Spleen (tissue), 11 donors: Measurements from ENCODE around the gene FAT3. TPM values are rescaled to one million over a fixed set of nuclear protein-coding genes. Genes with fewer than 3 reads are reported as not detected.

Source experiments
- DNase-seq: peaks from one replicate; pipeline ENCODE4 v3.0.0-alpha.2; 2020
- H3K27ac ChIP-seq, 8 donors: fragments of 200-600 bp; sonication (generic) in 7 of 8; 1 replicate in 4 of 8; 2 replicates in 4 of 8; pipeline versions ENCODE4 v1.5.0 to v1.8.0; 2016 to 2021; ENCODE audit warnings: inconsistent platforms in 4 of 8, mild to moderate bottlenecking in 4 of 8, moderate library complexity in 1 of 8
- H3K27me3 ChIP-seq, 7 donors: fragments of 200-600 bp; sonication (generic) in 6 of 7; replicated peaks in 1 of 7; 1 replicate in 4 of 7; 2 replicates in 3 of 7; pipeline versions ENCODE4 v1.5.0 to v1.8.0; 2016 to 2021; ENCODE audit warnings: inconsistent platforms in 3 of 7, mild to moderate bottlenecking in 1 of 7
- H3K36me3 ChIP-seq, 6 donors: fragments of 200-600 bp; sonication (generic) in 5 of 6; 1 replicate in 4 of 6; 2 replicates in 2 of 6; pipeline versions ENCODE4 v1.5.0 to v1.8.0; 2016 to 2021; ENCODE audit warnings: inconsistent platforms in 2 of 6
- H3K4me1 ChIP-seq, 6 donors: fragments of 200-600 bp; sonication (generic) in 5 of 6; 1 replicate in 3 of 6; 2 replicates in 3 of 6; pipeline versions ENCODE4 v1.5.0 to v1.8.0; 2016 to 2021; ENCODE audit warnings: inconsistent platforms in 3 of 6
- H3K4me3 ChIP-seq, 8 donors: fragments of 200-600 bp; sonication (generic) in 7 of 8; 1 replicate in 4 of 8; 2 replicates in 4 of 8; pipeline versions ENCODE4 v1.5.0 to v1.8.0; 2016 to 2021; ENCODE audit warnings: inconsistent platforms in 4 of 8, mild to moderate bottlenecking in 4 of 8, moderate library complexity in 2 of 8
- H3K9me3 ChIP-seq, 8 donors: fragments of 200-600 bp; sonication (generic) in 7 of 8; 1 replicate in 4 of 8; 2 replicates in 4 of 8; pipeline versions ENCODE4 v1.5.0 to v1.8.0; 2016 to 2021; ENCODE audit warnings: inconsistent platforms in 4 of 8
- POLR2A ChIP-seq, 3 donors: fragments of 450-650 bp; IDR thresholded peaks; one replicate each; pipeline ENCODE4 v1.5.1; 2017; ENCODE audit warnings: antibody characterized with exemption in 3 of 3, mild to moderate bottlenecking in 1 of 3
- POLR2AphosphoS5 ChIP-seq, 3 donors: sonication (generic); formaldehyde crosslinking; IDR thresholded peaks; one replicate each; pipeline ENCODE4 v1.5.1; 2017; ENCODE audit warnings: antibody characterized with exemption in 3 of 3
- WGBS, 5 donors: extraction: QIAGEN DNeasy Blood & Tissue Kit in 3 of 5; methylation state at CpG; one replicate each; pipeline versions ENCODE4 v1.1.5 to v1.1.7; 2013 to 2018; 5-methylcytosine and 5-hydroxymethylcytosine counted together
- intact Hi-C: fragments of 100-400 bp; cut with DNase I; formaldehyde crosslinking; loops from one replicate; pipeline ENCODE4 v1.15.0; 2023; ENCODE audit warnings: low total_unique reads
- polyA plus RNA-seq, 3 donors: library from polyadenylated mRNA; stranded (reverse); fragments of 200-250 nt; gene quantifications; one replicate each; pipeline ENCODE4 v1.2.1, GENCODE V29; 2013
- total RNA-seq, 7 donors: library from RNA; depleted of rRNA in 3 of 7; stranded (reverse); fragments of >200 nt in 3 of 7; fragmentation: NEBNext Ultra II Directional in 4 of 7; extraction: Animal tissue kit (Norgen Biotek cat#: 25700) in 4 of 7; gene quantifications; one replicate each; pipeline versions ENCODE4 v1.1.0 to v1.2.1, GENCODE V29; 2016 to 2021
- TF ChIP-seq, protein P1 (sequence below), 11 experiments: fragments of 200-600 bp in 7 of 11; fragments of 450-650 bp in 4 of 11; sonication (generic) in 4 of 11; IDR thresholded peaks in 8 of 11; conservative IDR thresholded peaks in 3 of 11; 1 replicate in 7 of 11; 2 replicates in 4 of 11; pipeline versions ENCODE4 v1.4.0 to v1.8.0; 2016 to 2021; ENCODE audit warnings: antibody characterized with exemption in 11 of 11, inconsistent platforms in 4 of 11, mild to moderate bottlenecking in 1 of 11
- donor health status: healthy with polysubstance abuse.
- donor health status: DM: no; HTN: no; CAD: no; lungs with moderate emphysema.
- donor health status: DM: no; HTN: no; CAD: no.
- donor health status: Bipolar disorder and iron deficiency.
- donor health status: healthy.
- donor health status: DM: no; HTN: no; CAD: no.
- donor health status: DM: yes; HTN: yes; CAD: no.

FAT3 gene
- total and polyA plus RNA-seq, 10 donors, result 0.02 to 0.57 (median 0.25) TPM

DNA sequence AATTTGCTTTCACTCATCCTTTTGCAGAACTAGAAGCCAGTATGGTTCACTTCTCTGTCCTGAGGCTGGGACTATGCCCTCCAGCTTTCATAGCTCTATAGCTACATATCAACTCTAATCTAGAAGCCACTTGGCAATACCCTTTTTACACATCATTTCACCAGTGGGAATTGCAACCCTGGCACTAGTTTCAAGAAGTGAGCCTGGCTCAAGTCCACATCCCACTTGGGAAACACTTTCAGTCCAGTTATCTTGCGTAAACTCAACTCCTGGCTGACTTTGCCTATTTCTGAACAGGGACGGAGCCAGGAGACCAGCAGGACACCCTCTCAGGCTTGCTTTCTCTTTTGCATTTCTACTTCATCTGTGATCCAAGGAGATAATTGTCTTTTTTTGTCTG lies 19.9 kb upstream of the FAT3 start:
- intact Hi-C loops, result no loop called here
- H3K27me3 ChIP-seq, result no peaks in the 10 kb centered on the region
- H3K36me3 ChIP-seq, result no peaks in the 10 kb centered on the region
- TF ChIP-seq, protein P1, sequence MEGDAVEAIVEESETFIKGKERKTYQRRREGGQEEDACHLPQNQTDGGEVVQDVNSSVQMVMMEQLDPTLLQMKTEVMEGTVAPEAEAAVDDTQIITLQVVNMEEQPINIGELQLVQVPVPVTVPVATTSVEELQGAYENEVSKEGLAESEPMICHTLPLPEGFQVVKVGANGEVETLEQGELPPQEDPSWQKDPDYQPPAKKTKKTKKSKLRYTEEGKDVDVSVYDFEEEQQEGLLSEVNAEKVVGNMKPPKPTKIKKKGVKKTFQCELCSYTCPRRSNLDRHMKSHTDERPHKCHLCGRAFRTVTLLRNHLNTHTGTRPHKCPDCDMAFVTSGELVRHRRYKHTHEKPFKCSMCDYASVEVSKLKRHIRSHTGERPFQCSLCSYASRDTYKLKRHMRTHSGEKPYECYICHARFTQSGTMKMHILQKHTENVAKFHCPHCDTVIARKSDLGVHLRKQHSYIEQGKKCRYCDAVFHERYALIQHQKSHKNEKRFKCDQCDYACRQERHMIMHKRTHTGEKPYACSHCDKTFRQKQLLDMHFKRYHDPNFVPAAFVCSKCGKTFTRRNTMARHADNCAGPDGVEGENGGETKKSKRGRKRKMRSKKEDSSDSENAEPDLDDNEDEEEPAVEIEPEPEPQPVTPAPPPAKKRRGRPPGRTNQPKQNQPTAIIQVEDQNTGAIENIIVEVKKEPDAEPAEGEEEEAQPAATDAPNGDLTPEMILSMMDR (IDR thresholded peaks at IDR 0.05 in 8 of 11, conservative IDR thresholded peaks at IDR 0.05 in 3 of 11), result no peak
- TF ChIP-seq POLR2A (IDR thresholded peaks at IDR 0.05) (no peak), POLR2AphosphoS5 (IDR thresholded peaks at IDR 0.05) (no peak)
- 44 to 72% (median 63%) methylated on average over 2 of the region's 2 CpGs for WGBS, 5 donors
- H3K27ac ChIP-seq, result no peak overlapping the region
- DNase-seq, result no peak
- H3K4me1 ChIP-seq, result no peaks in the 10 kb centered on the region
- no peak overlapping the region for H3K4me3 ChIP-seq
- no peaks in the 10 kb centered on the region for H3K9me3 ChIP-seq

GRCh38 chr11:92206441-92206840 lies 18.2 kb upstream of the FAT3 start:
- intact Hi-C loops, result no loop called here
- TF ChIP-seq, protein P1 (IDR thresholded peaks at IDR 0.05 in 8 of 11, conservative IDR thresholded peaks at IDR 0.05 in 3 of 11), result no peak
- TF ChIP-seq POLR2AphosphoS5 (IDR thresholded peaks at IDR 0.05) (no peak), POLR2A (IDR thresholded peaks at IDR 0.05) (no peak)
- Histone ChIP-seq H3K27ac (no peak overlapping the region), H3K4me3 (no peak overlapping the region), H3K4me1 (no peaks in the 10 kb centered on the region), H3K27me3 (no peaks in the 10 kb centered on the region), H3K9me3 (no peaks in the 10 kb centered on the region), H3K36me3 (no peaks in the 10 kb centered on the region)
- 80 to 93% (median 89%) methylated on average over 2 of the region's 2 CpGs for WGBS, 5 donors
- DNase-seq, result no peak

DNA sequence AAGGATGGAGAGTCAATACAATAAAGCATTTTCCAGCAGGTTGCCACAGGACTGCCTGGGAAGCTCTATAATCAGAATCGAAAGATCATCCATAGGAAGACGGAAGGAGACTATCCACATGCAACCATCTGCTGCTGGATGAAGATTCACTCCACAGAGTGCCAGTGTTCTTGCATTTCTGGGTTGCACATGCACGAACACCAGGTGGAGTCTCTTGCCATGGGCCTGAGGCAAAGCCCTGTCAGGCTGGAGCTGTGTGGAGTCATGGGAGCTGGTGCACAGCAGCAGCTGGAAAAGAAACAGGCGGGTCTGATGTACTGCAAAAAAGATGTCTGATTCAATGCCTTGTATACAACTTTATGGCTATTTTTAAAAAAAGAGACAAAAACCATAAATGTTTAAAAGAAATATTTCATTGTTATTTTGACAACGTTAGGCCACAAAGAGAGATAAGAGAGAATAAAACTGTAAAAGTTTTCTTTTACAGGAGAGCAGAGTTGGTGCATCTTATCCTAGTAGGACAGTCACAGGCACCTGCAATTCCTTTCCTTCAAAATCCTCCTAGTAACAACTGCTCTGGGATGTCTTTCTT lies 12.9 kb upstream of the FAT3 start:
- H3K27ac ChIP-seq, result no peak overlapping the region
- no peaks in the 10 kb centered on the region for H3K9me3 ChIP-seq
- no peaks in the 10 kb centered on the region for H3K4me1 ChIP-seq
- no peak for DNase-seq
- H3K36me3 ChIP-seq, result no peaks in the 10 kb centered on the region
- no peak overlapping the region for H3K4me3 ChIP-seq
- TF ChIP-seq, protein P1 (IDR thresholded peaks at IDR 0.05 in 8 of 11, conservative IDR thresholded peaks at IDR 0.05 in 3 of 11), result no peak
- TF ChIP-seq POLR2AphosphoS5 (IDR thresholded peaks at IDR 0.05) (no peak), POLR2A (IDR thresholded peaks at IDR 0.05) (no peak)
- no peaks in the 10 kb centered on the region for H3K27me3 ChIP-seq
- 62 to 81% (median 72%) methylated on average over 5 of the region's 5 CpGs for WGBS, 5 donors
- intact Hi-C loops, result no loop called here

DNA sequence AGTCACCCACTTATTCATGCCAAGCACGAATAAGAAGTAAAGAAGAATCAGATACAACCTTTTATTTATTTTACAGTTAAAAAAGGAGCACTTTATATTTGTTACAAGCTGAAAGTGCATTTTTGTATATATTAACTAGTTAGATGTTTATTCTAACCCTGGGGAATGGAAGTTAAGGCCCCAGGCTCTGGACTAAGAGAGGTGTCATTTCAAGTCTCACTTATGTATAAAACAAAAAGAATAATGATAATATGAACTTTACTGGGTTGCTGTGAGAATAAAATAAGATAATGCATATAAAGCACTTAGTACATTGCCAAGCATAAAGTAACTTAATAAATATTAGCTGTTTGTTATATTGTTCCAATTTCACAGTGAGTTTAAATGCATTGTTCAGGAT lies 12.1 kb upstream of the FAT3 start:
- intact Hi-C loops, result no loop called here
- Histone ChIP-seq H3K9me3 (no peaks in the 10 kb centered on the region), H3K4me3 (no peak overlapping the region), H3K27ac (no peak overlapping the region), H3K4me1 (no peaks in the 10 kb centered on the region), H3K27me3 (no peaks in the 10 kb centered on the region), H3K36me3 (no peaks in the 10 kb centered on the region)
- 55 to 68% (median 56%) methylated on average over 1 of the region's 1 CpG for WGBS, 5 donors
- no peak for DNase-seq
- no peak for TF ChIP-seq POLR2AphosphoS5 (IDR thresholded peaks at IDR 0.05)
- no peak for TF ChIP-seq POLR2A (IDR thresholded peaks at IDR 0.05)
- TF ChIP-seq, protein P1 (IDR thresholded peaks at IDR 0.05 in 8 of 11, conservative IDR thresholded peaks at IDR 0.05 in 3 of 11), result no peak
